CD4-positive, CD25-positive, alpha-beta regulatory T cell (primary cell): ENCODE measurements around the gene MEGF6. TPM values are rescaled to one million over a fixed set of nuclear protein-coding genes. Genes with fewer than 3 reads are reported as not detected.

Experiments
- ATAC-seq, 2 donors: fragments of 150-1000 bp; cut with Tn5 transposase; one replicate each; pipeline ENCODE4 v1.10.0; 2021; ENCODE audit warnings: low read depth in 2 of 2, moderate number of reproducible peaks in 2 of 2, moderate library complexity in 1 of 2
- DNase-seq, 3 donors: peaks; one replicate each; pipeline versions ENCODE4 v3.0.0 to v3.0.0-alpha.2; 2012 to 2022; ENCODE audit warnings: mixed read lengths in 1 of 3
- H3K27ac ChIP-seq: one replicate; pipeline ENCODE4 v1.7.0; 2013; ENCODE audit warnings: mild to moderate bottlenecking, low read length; ENCODE audit not compliant: insufficient read depth, poor library complexity, severe bottlenecking
- H3K27me3 ChIP-seq: one replicate; pipeline ENCODE4 v1.7.0; 2013; ENCODE audit warnings: low read length; ENCODE audit not compliant: control insufficient read depth, insufficient read depth
- H3K36me3 ChIP-seq: one replicate; pipeline ENCODE4 v1.7.0; 2013; ENCODE audit warnings: mild to moderate bottlenecking, low read length, moderate library complexity; ENCODE audit not compliant: control insufficient read depth, insufficient read depth
- H3K4me1 ChIP-seq: 2 replicates; pipeline ENCODE4 v1.7.0; 2013; ENCODE audit warnings: mild to moderate bottlenecking, low read length; ENCODE audit not compliant: insufficient read depth, control insufficient read depth, poor library complexity, severe bottlenecking
- H3K4me3 ChIP-seq: one replicate; pipeline ENCODE4 v1.7.0; 2013; ENCODE audit warnings: low read depth, mild to moderate bottlenecking, low read length, moderate library complexity
- H3K9me3 ChIP-seq, 2 experiments: 1 replicate in 1 of 2; 2 replicates in 1 of 2; pipeline ENCODE4 v1.7.0; 2013; ENCODE audit warnings: low read length in 2 of 2, mild to moderate bottlenecking in 1 of 2, moderate library complexity in 1 of 2; ENCODE audit not compliant: control insufficient read depth in 2 of 2
- H3K27ac Mint-ChIP-seq, 3 donors: one replicate each; pipeline ENCODE4 v1.8.0; 2020 to 2022; ENCODE audit warnings: mild to moderate bottlenecking in 3 of 3, mixed read lengths in 3 of 3, moderate library complexity in 2 of 3
- H3K27me3 Mint-ChIP-seq: one replicate; pipeline ENCODE4 v1.8.0; 2022; ENCODE audit warnings: mild to moderate bottlenecking, mixed read lengths
- H3K36me3 Mint-ChIP-seq: one replicate; pipeline ENCODE4 v1.8.0; 2020; ENCODE audit warnings: mixed read lengths
- H3K4me1 Mint-ChIP-seq, 4 donors: one replicate each; pipeline ENCODE4 v1.8.0; 2020 to 2022; ENCODE audit warnings: mixed read lengths in 4 of 4, mild to moderate bottlenecking in 1 of 4
- H3K4me3 Mint-ChIP-seq, 4 donors: one replicate each; pipeline ENCODE4 v1.8.0; 2020 to 2022; ENCODE audit warnings: mild to moderate bottlenecking in 4 of 4, mixed read lengths in 4 of 4, moderate library complexity in 3 of 4
- H3K9me3 Mint-ChIP-seq, 7 donors: one replicate each; pipeline ENCODE4 v1.8.0; 2020 to 2022; ENCODE audit warnings: mixed read lengths in 7 of 7, mild to moderate bottlenecking in 3 of 7, moderate library complexity in 2 of 7
- polyA plus RNA-seq, 4 donors: library from polyadenylated mRNA; unstranded; fragments of 300-500 nt; fragmentation: Illumina TruSeq; gene quantifications; one replicate each; pipeline ENCODE4 v1.2.3, GENCODE V29; 2021
- total RNA-seq: library from RNA; stranded (reverse); gene quantifications from one replicate; pipeline ENCODE4 v1.2.3, GENCODE V29; 2022

Gene MEGF6
- total and polyA plus RNA-seq, 5 donors from 2014 or later = 4.7 to 123 (median 6.8) TPM

DNA sequence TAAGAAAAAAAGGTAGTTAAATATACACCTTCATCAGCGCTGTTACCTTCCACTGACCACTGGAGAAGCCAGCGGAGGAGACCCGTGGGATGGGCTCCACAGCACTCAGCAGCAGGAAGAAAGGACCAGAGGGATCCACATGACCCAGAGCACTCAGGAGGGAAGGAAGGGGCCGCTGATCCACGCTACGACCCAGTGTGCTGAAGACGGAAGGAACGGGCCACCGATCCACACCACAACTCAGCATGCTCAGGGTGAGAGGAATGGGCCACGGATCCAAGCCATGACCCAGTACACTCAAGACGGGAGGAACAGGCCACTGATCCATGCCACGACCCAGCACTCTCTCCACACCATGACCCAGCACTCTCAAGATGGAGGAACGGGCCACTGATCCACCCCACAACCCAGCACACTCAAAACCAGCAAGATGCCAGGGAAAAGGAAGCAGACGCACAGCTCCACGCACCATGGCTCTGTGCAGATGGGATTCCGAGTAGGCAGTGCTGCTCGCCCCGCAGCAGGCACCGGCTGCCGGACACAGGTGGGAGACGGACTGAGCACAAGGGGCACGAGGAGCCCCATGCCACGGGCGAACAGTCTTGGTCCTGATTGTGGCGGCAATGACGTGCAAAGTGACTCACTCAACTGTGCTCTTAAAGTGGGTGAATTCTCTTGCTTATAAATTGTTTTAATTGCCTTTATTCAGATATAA, 29.9 kb upstream of the MEGF6 start:
- no peak for DNase-seq
- ATAC-seq = no peak
- Histone ChIP-seq H3K27me3 (no peaks in the 10 kb centered on the region), H3K36me3 (peaks cover 55% of the 10 kb centered on the region), H3K4me1 (no peaks in the 10 kb centered on the region), H3K4me3 (no peak overlapping the region), H3K27ac (no peak overlapping the region), H3K9me3 (no peaks in the 10 kb centered on the region)
- Mint-ChIP-seq H3K9me3 (no peaks in the 10 kb centered on the region), H3K4me3 (peak overlapping the region in 1 of 4 donors; percentile 29), H3K27me3 (no peaks in the 10 kb centered on the region), H3K36me3 (peaks cover 52% of the 10 kb centered on the region), H3K27ac (peak overlapping the region in 1 of 3 donors; percentile 26), H3K4me1 (peaks cover 0 to 2% (median 0%) of the 10 kb centered on the region in 4 donors)

DNA sequence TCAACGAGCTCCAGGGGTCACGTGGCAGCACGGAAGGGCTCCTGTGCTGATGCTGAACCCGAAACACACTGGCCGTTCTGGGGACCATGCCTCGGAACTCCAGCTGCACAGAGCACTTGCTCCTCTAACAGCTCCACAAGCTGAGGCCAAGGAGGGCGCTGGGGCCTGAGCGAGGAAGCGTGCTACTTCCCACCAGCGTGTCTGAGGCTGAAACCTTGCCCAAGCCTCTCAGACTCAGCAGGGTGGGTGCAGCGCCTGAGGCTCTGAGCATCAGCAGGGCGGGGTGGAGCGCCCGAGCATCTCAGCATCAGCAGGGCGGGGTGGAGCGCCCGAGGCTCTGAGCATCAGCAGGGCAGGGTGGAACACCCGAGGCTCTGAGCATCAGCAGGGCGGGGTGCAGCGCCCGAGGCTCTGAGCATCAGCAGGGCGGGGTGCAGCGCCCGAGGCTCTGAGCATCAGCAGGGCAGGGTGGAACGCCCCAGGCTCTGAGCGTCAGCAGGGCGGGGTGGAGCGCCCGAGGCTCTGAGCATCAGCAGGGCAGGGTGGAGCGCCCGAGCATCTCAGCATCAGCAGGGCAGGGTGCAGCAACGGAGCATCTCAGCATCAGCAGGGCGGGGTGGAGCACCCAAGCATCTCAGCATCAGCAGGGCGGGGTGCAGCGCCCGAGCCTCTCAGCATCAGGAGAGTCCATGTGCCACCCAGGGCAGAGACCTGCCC, 29.0 kb upstream of the MEGF6 start:
- H3K27ac Mint-ChIP-seq = no peak overlapping the region
- H3K4me3 ChIP-seq = no peak overlapping the region
- peaks cover 0 to 2% (median 0%) of the 10 kb centered on the region in 4 donors for H3K4me1 Mint-ChIP-seq
- no peaks in the 10 kb centered on the region for H3K4me1 ChIP-seq
- no peaks in the 10 kb centered on the region for H3K27me3 ChIP-seq
- H3K36me3 ChIP-seq = peaks cover 53% of the 10 kb centered on the region
- H3K9me3 ChIP-seq = no peaks in the 10 kb centered on the region
- peaks cover 47% of the 10 kb centered on the region for H3K36me3 Mint-ChIP-seq
- DNase-seq (no peak), ATAC-seq (no peak)
- no peak overlapping the region for H3K27ac ChIP-seq
- no peak overlapping the region for H3K4me3 Mint-ChIP-seq
- H3K9me3 Mint-ChIP-seq = no peaks in the 10 kb centered on the region
- H3K27me3 Mint-ChIP-seq = no peaks in the 10 kb centered on the region

DNA sequence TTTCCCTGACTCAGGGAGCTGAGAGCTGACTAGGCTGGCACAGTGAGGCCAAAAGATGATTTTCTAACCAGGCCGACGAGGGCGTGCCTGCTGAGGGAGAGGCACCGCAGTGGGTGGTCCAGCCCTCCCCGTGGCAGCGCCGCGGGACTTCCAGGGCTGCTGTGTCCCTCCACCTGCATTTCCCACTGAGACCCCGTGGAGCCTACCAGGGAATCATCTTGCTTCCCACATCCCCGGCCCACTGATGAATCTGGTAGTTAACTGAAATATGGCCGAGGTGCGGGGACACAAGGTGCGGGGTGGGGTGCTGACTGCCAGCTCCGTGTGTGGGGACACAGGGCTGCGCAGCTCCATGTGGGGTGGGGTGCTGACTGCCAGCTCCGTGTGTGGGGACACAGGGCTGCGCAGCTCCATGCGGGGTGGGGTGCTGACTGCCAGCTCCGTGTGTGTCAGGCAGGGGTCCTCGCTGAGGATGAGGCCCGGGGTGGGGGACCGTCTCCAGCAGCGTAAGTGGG, 28.1 kb upstream of the MEGF6 start:
- Histone ChIP-seq H3K27me3 (no peaks in the 10 kb centered on the region), H3K4me3 (no peak overlapping the region), H3K4me1 (no peaks in the 10 kb centered on the region), H3K27ac (no peak overlapping the region), H3K36me3 (peaks cover 54% of the 10 kb centered on the region), H3K9me3 (no peaks in the 10 kb centered on the region)
- Mint-ChIP-seq H3K4me1 (peaks cover 0 to 2% (median 0%) of the 10 kb centered on the region in 4 donors), H3K4me3 (no peak overlapping the region), H3K9me3 (no peaks in the 10 kb centered on the region), H3K27ac (no peak overlapping the region), H3K27me3 (no peaks in the 10 kb centered on the region), H3K36me3 (peaks cover 40% of the 10 kb centered on the region)
- DNase-seq (no peak), ATAC-seq (no peak)

DNA sequence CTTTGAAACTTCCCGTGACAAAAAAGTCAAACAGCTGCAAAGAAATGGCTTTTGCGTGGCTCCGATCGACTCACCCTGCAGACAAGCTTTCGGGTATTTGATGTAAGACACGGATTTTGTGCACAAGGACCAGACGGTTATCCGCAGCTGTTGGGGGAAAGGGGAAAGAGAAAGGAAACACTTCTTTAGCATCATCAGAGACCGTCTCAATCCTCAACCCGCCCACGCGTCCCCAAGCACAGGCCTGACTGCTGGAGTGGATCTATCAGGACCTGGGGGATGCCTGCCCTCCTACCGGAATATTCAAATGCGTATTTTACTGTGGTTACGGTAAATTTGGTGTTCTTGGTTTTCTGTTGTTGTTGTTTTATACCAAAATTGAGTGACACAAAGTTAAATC, 27.4 kb upstream of the MEGF6 start:
- peaks cover 0 to 2% (median 0%) of the 10 kb centered on the region in 4 donors for H3K4me1 Mint-ChIP-seq
- Histone ChIP-seq H3K4me3 (no peak overlapping the region), H3K36me3 (peaks cover 58% of the 10 kb centered on the region), H3K27me3 (no peaks in the 10 kb centered on the region), H3K4me1 (no peaks in the 10 kb centered on the region), H3K27ac (no peak overlapping the region), H3K9me3 (no peaks in the 10 kb centered on the region)
- H3K27me3 Mint-ChIP-seq = no peaks in the 10 kb centered on the region
- DNase-seq (no peak), ATAC-seq (no peak)
- H3K4me3 Mint-ChIP-seq = no peak overlapping the region
- H3K36me3 Mint-ChIP-seq = peaks cover 39% of the 10 kb centered on the region
- H3K27ac Mint-ChIP-seq = no peak overlapping the region
- no peaks in the 10 kb centered on the region for H3K9me3 Mint-ChIP-seq

DNA sequence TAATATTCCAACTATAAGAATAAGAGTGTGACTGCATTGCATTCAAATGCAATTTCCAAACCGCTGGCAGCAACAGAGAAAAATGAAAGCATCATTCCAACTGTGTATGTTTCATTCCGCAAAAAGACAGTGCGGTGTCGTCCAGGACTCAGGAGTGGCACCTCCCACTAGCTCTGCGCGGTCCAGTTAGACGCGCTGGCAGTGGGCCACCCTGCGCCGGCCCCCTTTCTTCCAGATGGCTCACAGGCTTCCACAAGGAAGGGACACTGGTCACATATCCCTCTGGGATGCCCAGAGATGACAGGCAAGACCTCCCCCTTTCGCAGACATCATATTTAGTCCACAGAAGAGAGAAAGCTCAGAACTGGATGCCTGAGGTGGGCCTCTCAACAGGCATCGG, 26.7 kb upstream of the MEGF6 start:
- no peak overlapping the region for H3K4me3 ChIP-seq
- ATAC-seq = no peak
- no peaks in the 10 kb centered on the region for H3K9me3 ChIP-seq
- no peaks in the 10 kb centered on the region for H3K27me3 ChIP-seq
- no peaks in the 10 kb centered on the region for H3K4me1 ChIP-seq
- no peak for DNase-seq
- Mint-ChIP-seq H3K36me3 (peaks cover 38% of the 10 kb centered on the region), H3K27ac (no peak overlapping the region), H3K4me1 (peaks cover 0 to 2% (median 0%) of the 10 kb centered on the region in 4 donors), H3K27me3 (no peaks in the 10 kb centered on the region), H3K4me3 (no peak overlapping the region), H3K9me3 (no peaks in the 10 kb centered on the region)
- H3K27ac ChIP-seq = no peak overlapping the region
- peaks cover 57% of the 10 kb centered on the region for H3K36me3 ChIP-seq

DNA sequence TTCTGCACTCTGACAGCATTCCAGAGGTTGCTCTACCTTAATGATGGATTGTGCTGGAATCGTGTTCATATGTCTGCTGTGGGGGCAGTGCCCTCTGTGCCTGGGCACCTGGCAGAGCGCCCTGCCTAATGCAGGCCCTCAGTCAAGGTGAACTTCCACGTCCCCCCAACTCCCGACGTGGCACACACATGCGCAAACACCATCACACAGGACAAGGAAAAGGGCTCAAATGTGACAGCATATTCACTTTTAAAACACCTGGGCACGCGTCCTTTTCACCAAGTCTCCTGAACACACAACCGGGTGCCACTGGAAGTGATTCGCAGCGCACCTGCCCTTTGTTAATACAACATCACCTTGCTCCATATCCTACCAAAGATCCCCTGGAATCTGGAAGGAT, 25.2 kb upstream of the MEGF6 start:
- Histone ChIP-seq H3K27me3 (no peaks in the 10 kb centered on the region), H3K4me1 (no peaks in the 10 kb centered on the region), H3K27ac (no peak overlapping the region), H3K9me3 (no peaks in the 10 kb centered on the region), H3K4me3 (no peak overlapping the region), H3K36me3 (peaks cover 57% of the 10 kb centered on the region)
- Mint-ChIP-seq H3K4me1 (no peaks in the 10 kb centered on the region), H3K36me3 (peaks cover 25% of the 10 kb centered on the region), H3K27ac (peak overlapping the region in 1 of 3 donors; percentile 38), H3K27me3 (no peaks in the 10 kb centered on the region), H3K4me3 (no peak overlapping the region), H3K9me3 (no peaks in the 10 kb centered on the region)
- DNase-seq (no peak), ATAC-seq (no peak)

DNA sequence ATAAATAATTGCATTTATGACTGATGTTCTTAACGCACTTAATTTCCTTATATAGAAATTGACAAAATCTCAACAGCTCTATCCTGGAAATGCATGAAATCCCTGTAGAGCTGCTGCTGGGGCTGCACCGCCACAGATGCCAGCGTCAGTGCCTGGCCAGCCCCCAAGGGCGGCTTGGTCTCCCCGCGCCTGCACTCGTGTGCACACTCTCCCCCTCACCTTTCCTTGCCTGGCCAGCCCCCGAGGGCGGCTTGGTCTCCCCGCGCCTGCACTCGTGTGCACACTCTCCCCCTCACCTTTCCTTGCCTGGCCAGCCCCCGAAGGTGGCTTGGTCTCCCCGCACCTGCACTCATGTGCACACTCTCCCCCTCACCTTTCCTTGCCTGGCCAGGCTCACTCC, 24.8 kb upstream of the MEGF6 start:
- H3K36me3 Mint-ChIP-seq = peaks cover 25% of the 10 kb centered on the region
- Histone ChIP-seq H3K27me3 (no peaks in the 10 kb centered on the region), H3K27ac (no peak overlapping the region), H3K36me3 (peaks cover 53% of the 10 kb centered on the region), H3K4me3 (no peak overlapping the region), H3K4me1 (no peaks in the 10 kb centered on the region), H3K9me3 (no peaks in the 10 kb centered on the region)
- no peaks in the 10 kb centered on the region for H3K27me3 Mint-ChIP-seq
- H3K27ac Mint-ChIP-seq = no peak overlapping the region
- no peak for DNase-seq
- H3K4me1 Mint-ChIP-seq = no peaks in the 10 kb centered on the region
- no peak overlapping the region for H3K4me3 Mint-ChIP-seq
- no peak for ATAC-seq
- no peaks in the 10 kb centered on the region for H3K9me3 Mint-ChIP-seq
